GM12865 (cell line): ENCODE measurements around the gene DIPK1B.

Experiments
- DNase-seq: peaks from one replicate; pipeline ENCODE4 v3.0.0; 2010; ENCODE audit warnings: low read depth
- H3K4me3 ChIP-seq: 2 replicates; pipeline ENCODE4 v1.5.1; 2011; ENCODE audit warnings: mild to moderate bottlenecking, low read depth, low read length, control low read depth
- CTCF ChIP-seq: IDR thresholded peaks from 2 replicates; pipeline ENCODE4 v1.5.1; 2011; ENCODE audit warnings: low read length, control low read depth, low read depth, inconsistent platforms; ENCODE audit not compliant: insufficient read depth; ENCODE audit errors: missing control alignments

Gene DIPK1B

GRCh38 chr9:136726118-136726517 is 13.7 kb downstream of the DIPK1B start:
- DNase-seq, result no peak
- no peak for TF ChIP-seq CTCF
- peak overlapping the region; percentile 67 for H3K4me3 ChIP-seq

DNA sequence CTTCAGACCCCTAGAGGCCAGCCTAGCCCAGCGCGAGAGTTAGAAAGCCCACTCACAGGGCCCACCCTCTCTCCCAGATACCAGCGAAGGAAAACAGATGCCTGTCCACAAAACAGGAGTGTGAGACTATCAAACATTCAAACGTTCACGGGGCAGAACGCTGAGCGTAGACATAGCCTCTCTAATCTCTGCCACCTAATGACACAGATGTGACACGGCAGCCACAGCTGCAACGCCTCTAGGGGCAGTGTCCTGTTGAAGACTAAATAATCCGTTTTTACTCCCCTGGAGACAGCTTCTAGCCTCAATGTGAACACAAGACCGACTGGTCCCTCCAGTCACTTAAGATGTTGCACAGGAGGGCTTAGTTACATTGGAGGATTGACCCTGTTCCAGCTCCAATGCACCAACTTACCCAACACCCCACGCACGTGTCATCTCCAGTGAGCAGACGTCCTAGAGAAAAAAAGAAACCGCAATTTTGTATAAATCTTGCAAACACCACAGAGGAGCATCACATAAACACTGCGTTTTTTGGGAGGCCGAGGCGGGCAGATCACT is 14.3 kb downstream of the DIPK1B start:
- peak overlapping the region; percentile 67 for H3K4me3 ChIP-seq
- DNase-seq, result peak; percentile 79
- TF ChIP-seq CTCF, result peak; percentile 79

- peak; percentile 96 for DNase-seq
- peak; percentile 92 for TF ChIP-seq CTCF
- peak overlapping the region; percentile 67 for H3K4me3 ChIP-seq
These were observed 15.7 kb downstream of the DIPK1B start for GRCh38 chr9:136728080-136728547.

DNA sequence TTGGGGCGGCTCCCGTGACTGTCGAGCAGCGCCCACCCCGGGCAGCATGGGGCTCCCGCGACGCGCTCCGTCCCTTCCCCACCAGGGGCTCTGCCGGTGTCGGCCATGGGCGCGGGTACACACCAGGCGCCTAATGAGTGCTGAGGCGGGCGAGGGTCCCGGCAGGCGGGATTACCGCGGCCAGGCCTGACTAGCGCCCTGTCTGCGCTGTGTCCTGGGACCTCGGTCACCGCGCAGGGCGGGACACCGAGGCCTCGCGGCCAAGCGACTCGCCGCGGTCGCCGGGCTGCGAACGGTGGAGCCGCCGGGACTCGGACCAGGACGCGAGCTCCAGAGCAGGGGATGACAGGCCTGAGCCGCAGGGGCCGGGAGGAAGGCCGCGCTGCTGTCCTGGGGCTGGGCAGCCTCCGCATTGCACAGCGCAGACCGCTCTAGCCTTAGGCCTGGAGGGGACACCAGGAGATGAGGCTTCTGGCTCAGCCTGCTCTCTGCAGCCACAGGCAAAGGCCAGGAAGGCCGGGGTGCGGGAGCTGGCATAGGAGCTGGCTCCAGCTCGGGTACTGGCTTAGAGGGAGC is 16.3 kb downstream of the DIPK1B start:
- peak; percentile 38 for DNase-seq
- no peak for TF ChIP-seq CTCF
- H3K4me3 ChIP-seq, result peak overlapping the region; percentile 67

DNA sequence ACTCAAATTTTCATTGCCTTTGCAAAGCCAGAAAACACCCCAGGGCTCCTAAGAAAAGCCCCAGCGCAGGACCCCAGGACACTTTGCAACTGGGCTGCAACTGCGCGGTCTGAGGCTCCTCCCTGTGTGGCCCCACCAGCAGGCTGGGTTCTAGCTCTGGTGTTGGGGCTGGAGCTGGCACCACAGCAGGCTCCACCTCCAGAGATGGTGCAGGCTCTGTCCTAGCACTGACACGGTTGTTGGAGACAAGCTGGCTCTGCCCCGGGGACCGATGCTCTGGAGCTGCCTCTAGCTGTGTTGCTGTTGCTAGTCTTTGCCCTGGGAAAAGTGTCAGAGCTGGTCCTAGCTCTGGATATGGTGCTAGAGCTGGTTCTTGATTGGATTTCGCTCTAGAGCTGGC is 16.8 kb downstream of the DIPK1B start:
- peak; percentile 54 for DNase-seq
- TF ChIP-seq CTCF, result no peak
- peak overlapping the region; percentile 67 for H3K4me3 ChIP-seq

GRCh38 chr9:136729926-136730325 is 17.6 kb downstream of the DIPK1B start:
- DNase-seq, result no peak
- no peak overlapping the region for H3K4me3 ChIP-seq
- no peak for TF ChIP-seq CTCF

DNA sequence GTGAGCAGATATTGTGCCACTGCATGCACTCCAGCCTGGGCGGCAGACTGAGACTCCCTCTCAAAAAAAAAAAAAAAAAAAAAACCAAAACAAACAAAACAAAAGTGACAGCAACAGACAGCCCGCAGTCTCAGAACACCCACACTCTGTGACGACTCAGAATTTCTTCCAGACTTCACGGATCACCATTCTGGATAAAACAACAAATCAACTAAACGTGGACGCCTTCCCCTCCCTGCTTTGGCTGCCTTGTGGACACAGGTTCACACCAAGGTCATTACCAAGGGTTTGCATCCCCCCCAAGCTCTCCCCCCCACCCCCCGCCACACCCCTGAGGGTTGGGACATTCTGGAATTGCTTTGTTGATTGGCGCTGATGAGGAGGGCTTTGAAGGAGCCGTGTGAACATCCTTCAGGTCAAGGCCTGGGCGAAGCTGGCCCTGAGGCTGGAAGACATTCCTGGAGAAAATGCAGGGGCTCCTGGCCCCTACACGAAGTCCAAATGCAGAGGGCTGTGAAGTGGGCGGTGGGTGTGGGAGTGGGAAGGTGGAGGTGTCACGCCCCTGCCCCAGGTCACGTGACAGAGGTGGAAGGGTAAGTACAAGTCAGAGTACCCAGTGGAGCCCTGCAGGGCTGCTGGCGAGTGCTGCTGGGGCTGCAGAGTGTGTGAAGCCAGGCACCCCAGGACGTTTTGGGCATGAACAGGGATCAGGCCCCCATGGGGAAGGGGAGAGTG is 20.2 kb downstream of the DIPK1B start:
- no peak for TF ChIP-seq CTCF
- no peak for DNase-seq
- H3K4me3 ChIP-seq, result no peak overlapping the region
